ENCODE data around the gene EMILIN1. TPM values are rescaled to one million over a fixed set of nuclear protein-coding genes. Genes with fewer than 3 reads are reported as not detected.

Gene EMILIN1
- total RNA-seq, 3 donors from 2014 or later = 25.6 to 94.7 (median 26.9) TPM

- H3K4me3 ChIP-seq = no peak overlapping the region
- DNase-seq (ENCODE audit: low spot score in 2 of 2) = no peak
- H3K9me3 ChIP-seq = no peaks in the 10 kb centered on the region
- intact Hi-C loops (cut with DNase I; ENCODE audit: low total_unique reads) = no loop called here
- peaks cover 4 to 7% of the 10 kb centered on the region in 2 donors for H3K4me1 ChIP-seq
- TF ChIP-seq POLR2AphosphoS5 (IDR thresholded peaks at IDR 0.05) = no peak
- no peak for TF ChIP-seq POLR2A (IDR thresholded peaks at IDR 0.05)
- no peak for TF ChIP-seq CTCF (IDR thresholded peaks at IDR 0.05)
- no peak overlapping the region for H3K27ac ChIP-seq
- no peaks in the 10 kb centered on the region for H3K36me3 ChIP-seq
- H3K27me3 ChIP-seq = no peaks in the 10 kb centered on the region
These were observed 13.3 kb upstream of the EMILIN1 start for GRCh38 chr2:27065128-27065527.

- no peak for TF ChIP-seq POLR2A (IDR thresholded peaks at IDR 0.05)
- no peak for TF ChIP-seq POLR2AphosphoS5 (IDR thresholded peaks at IDR 0.05)
- no peak for TF ChIP-seq CTCF (IDR thresholded peaks at IDR 0.05)
- intact Hi-C loops (cut with DNase I; ENCODE audit: low total_unique reads) = no loop called here
These were observed 11.0 kb upstream of the EMILIN1 start for GRCh38 chr2:27067385-27067784.

GRCh38 chr2:27069436-27069835 lies 9.0 kb upstream of the EMILIN1 start:
- Histone ChIP-seq H3K4me1 (peaks cover 9 to 11% of the 10 kb centered on the region in 2 donors), H3K27me3 (no peaks in the 10 kb centered on the region), H3K36me3 (no peaks in the 10 kb centered on the region), H3K27ac (peak overlapping the region in 1 of 2 donors; percentile 44), H3K9me3 (no peaks in the 10 kb centered on the region), H3K4me3 (no peak overlapping the region)
- intact Hi-C loops (cut with DNase I; ENCODE audit: low total_unique reads) = no loop called here
- TF ChIP-seq POLR2AphosphoS5 (IDR thresholded peaks at IDR 0.05) (no peak), CTCF (IDR thresholded peaks at IDR 0.05) (no peak), POLR2A (IDR thresholded peaks at IDR 0.05) (no peak)
- no peak for DNase-seq (ENCODE audit: low spot score in 2 of 2)

More at GRCh38 chr2:27067385-27067784, 11.0 kb upstream of the EMILIN1 start:
- peaks cover 9 to 11% of the 10 kb centered on the region in 2 donors for H3K4me1 ChIP-seq
- no peak overlapping the region for H3K4me3 ChIP-seq
- no peaks in the 10 kb centered on the region for H3K36me3 ChIP-seq
- H3K27me3 ChIP-seq = no peaks in the 10 kb centered on the region
- no peak overlapping the region for H3K27ac ChIP-seq
- DNase-seq (ENCODE audit: low spot score in 2 of 2) = no peak
- H3K9me3 ChIP-seq = no peaks in the 10 kb centered on the region

- H3K4me3 ChIP-seq = peak overlapping the region in 2 of 3 donors; percentile 88 to 97
- peak overlapping the region in 1 of 2 donors; percentile 94 for H3K27ac ChIP-seq
- peaks cover 9 to 11% of the 10 kb centered on the region in 2 donors for H3K4me1 ChIP-seq
- H3K36me3 ChIP-seq = no peaks in the 10 kb centered on the region
- no peaks in the 10 kb centered on the region for H3K9me3 ChIP-seq
- H3K27me3 ChIP-seq = no peaks in the 10 kb centered on the region
- TF ChIP-seq CTCF (IDR thresholded peaks at IDR 0.05) = no peak
- no peak for TF ChIP-seq POLR2A (IDR thresholded peaks at IDR 0.05)
- no peak for TF ChIP-seq POLR2AphosphoS5 (IDR thresholded peaks at IDR 0.05)
- intact Hi-C loops (cut with DNase I; ENCODE audit: low total_unique reads) = no loop called here
- DNase-seq (ENCODE audit: low spot score in 2 of 2) = no peak
These were observed 8.3 kb upstream of the EMILIN1 start for GRCh38 chr2:27069961-27070618.

GRCh38 chr2:27070653-27071276 lies 7.7 kb upstream of the EMILIN1 start:
- TF ChIP-seq POLR2AphosphoS5 (IDR thresholded peaks at IDR 0.05) (no peak), POLR2A (IDR thresholded peaks at IDR 0.05) (no peak), CTCF (IDR thresholded peaks at IDR 0.05) (no peak)

More at GRCh38 chr2:27070653-27071276, 7.7 kb upstream of the EMILIN1 start:
- Histone ChIP-seq H3K9me3 (no peaks in the 10 kb centered on the region), H3K4me1 (peaks cover 9 to 11% of the 10 kb centered on the region in 2 donors), H3K36me3 (no peaks in the 10 kb centered on the region), H3K27me3 (no peaks in the 10 kb centered on the region), H3K4me3 (peak overlapping the region; percentile 79 to 97 (median 88)), H3K27ac (peak overlapping the region; percentile 94 to 95)
- no peak for DNase-seq (ENCODE audit: low spot score in 2 of 2)
- intact Hi-C loops (cut with DNase I; ENCODE audit: low total_unique reads) = no loop called here

All from breast epithelium (tissue), 4 donors.